Kidney (tissue), 14 donors: ENCODE measurements around the gene UNC119B. TPM values are rescaled to one million over a fixed set of nuclear protein-coding genes. Genes with fewer than 3 reads are reported as not detected.

Experiments used
- DNase-seq, 5 donors: peaks; one replicate each; pipeline ENCODE4 v3.0.0-alpha.2; 2013 to 2020
- FAIRE-seq: peaks from 2 replicates; lab custom pipeline; 2012; peaks lifted over from hg19 to GRCh38; lab: Jason Lieb, UNC
- H3K27ac ChIP-seq, 2 donors: one replicate each; pipeline ENCODE4 v1.7.0; 2013; ENCODE audit warnings: low read depth in 2 of 2, low read length in 2 of 2, inconsistent platforms in 1 of 2
- H3K27me3 ChIP-seq: one replicate; pipeline ENCODE4 v1.7.1; 2013; ENCODE audit warnings: low read length, inconsistent platforms; ENCODE audit not compliant: control insufficient read depth, insufficient read depth
- H3K36me3 ChIP-seq, 3 donors: one replicate each; pipeline versions ENCODE4 v1.7.0 to v1.7.1; 2013; ENCODE audit warnings: low read length in 3 of 3, control low read depth in 1 of 3, inconsistent platforms in 1 of 3; ENCODE audit not compliant: insufficient read depth in 3 of 3, control insufficient read depth in 2 of 3
- H3K4me1 ChIP-seq, 3 donors: one replicate each; pipeline versions ENCODE4 v1.7.0 to v1.7.1; 2013; ENCODE audit warnings: low read length in 3 of 3, inconsistent platforms in 1 of 3, low read depth in 1 of 3; ENCODE audit not compliant: control insufficient read depth in 2 of 3, insufficient read depth in 2 of 3
- H3K4me3 ChIP-seq, 3 donors: one replicate each; pipeline versions ENCODE4 v1.7.0 to v1.8.1; 2013; ENCODE audit warnings: low read length in 3 of 3, control low read depth in 1 of 3, inconsistent platforms in 1 of 3
- H3K9ac ChIP-seq, 3 donors: one replicate each; pipeline versions ENCODE4 v1.7.0 to v1.7.1; 2013; ENCODE audit warnings: low read length in 3 of 3, control low read depth in 1 of 3, inconsistent platforms in 1 of 3
- H3K9me3 ChIP-seq, 3 donors: one replicate each; pipeline versions ENCODE4 v1.7.0 to v1.7.1; 2013; ENCODE audit warnings: low read length in 3 of 3, control low read depth in 1 of 3, inconsistent platforms in 1 of 3; ENCODE audit not compliant: control insufficient read depth in 2 of 3, insufficient read depth in 1 of 3
- intact Hi-C: fragments of 100-400 bp; cut with DNase I; formaldehyde crosslinking; loops from one replicate; pipeline ENCODE4 v1.11.1; 2022
- polyA plus RNA-seq: library from polyadenylated mRNA; stranded (reverse); fragments of 350-450 nt; fragmentation: Illumina TruSeq; extraction: RNeasy Lipid Tissue Mini Kit (QIAGEN cat#74804); gene quantifications from one replicate; pipeline ENCODE4 v1.2.3, GENCODE V29; 2014; ENCODE audit warnings: low read depth, low replicate concordance; ENCODE audit not compliant: insufficient read depth
- total RNA-seq: library from RNA; stranded (reverse); fragmentation: NEBNext Ultra II Directional; extraction: Animal tissue kit (Norgen Biotek cat#: 25700); gene quantifications from one replicate; pipeline ENCODE4 v1.2.1, GENCODE V29; 2021
- TF ChIP-seq, protein P1 (sequence below): IDR thresholded peaks from 3 replicates; pipeline ENCODE4 v1.5.1; 2012; ENCODE audit warnings: mild to moderate bottlenecking, moderate library complexity, borderline replicate concordance; ENCODE audit not compliant: insufficient read depth; ENCODE audit errors: extremely low read depth
- donor health status: control.
- donor health status: control.
- donor health status: control.
- donor health status: control.
- donor health status: control.
- donor health status: DM: yes; HTN: yes; CAD: no.
- donor health status: Normal renal cell carcinoma (clear cell type).

UNC119B gene
- total and polyA plus RNA-seq, 2 donors from 2014 or later: 29.4 to 44.5 TPM

- Histone ChIP-seq H3K36me3 (peaks cover 6 to 37% (median 21%) of the 10 kb centered on the region in 3 donors), H3K9me3 (no peaks in the 10 kb centered on the region)
These were observed 51.3 kb downstream of the UNC119B start for GRCh38 chr12:120761519-120761934.

DNA sequence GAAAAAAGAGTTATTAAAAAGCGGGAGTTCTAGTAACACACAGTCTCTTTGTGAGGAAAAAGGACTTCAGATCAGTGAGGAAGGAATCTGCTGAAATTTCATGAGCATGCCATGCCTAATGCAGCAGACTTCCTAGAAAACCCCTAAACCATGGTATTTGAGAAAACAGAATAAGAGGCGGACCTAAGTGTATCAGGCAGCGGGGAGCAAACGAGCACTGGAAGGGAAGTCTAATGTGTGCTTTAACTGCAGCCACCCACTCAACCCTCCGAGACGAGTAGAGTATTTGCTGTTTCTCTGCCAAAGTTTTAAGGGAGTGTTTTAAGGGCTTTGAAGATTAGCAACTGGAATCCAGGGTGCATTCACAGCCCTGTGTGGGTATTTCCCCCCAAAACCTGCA, 51.8 kb downstream of the UNC119B start:
- Histone ChIP-seq H3K27ac (peak overlapping the region; percentile 29 to 66), H3K4me3 (no peak overlapping the region), H3K9me3 (no peaks in the 10 kb centered on the region), H3K9ac (no peak overlapping the region), H3K27me3 (no peaks in the 10 kb centered on the region), H3K36me3 (peaks cover 11 to 42% (median 26%) of the 10 kb centered on the region in 3 donors), H3K4me1 (peaks cover 0 to 5% (median 0%) of the 10 kb centered on the region in 3 donors)
- TF ChIP-seq, protein P1, sequence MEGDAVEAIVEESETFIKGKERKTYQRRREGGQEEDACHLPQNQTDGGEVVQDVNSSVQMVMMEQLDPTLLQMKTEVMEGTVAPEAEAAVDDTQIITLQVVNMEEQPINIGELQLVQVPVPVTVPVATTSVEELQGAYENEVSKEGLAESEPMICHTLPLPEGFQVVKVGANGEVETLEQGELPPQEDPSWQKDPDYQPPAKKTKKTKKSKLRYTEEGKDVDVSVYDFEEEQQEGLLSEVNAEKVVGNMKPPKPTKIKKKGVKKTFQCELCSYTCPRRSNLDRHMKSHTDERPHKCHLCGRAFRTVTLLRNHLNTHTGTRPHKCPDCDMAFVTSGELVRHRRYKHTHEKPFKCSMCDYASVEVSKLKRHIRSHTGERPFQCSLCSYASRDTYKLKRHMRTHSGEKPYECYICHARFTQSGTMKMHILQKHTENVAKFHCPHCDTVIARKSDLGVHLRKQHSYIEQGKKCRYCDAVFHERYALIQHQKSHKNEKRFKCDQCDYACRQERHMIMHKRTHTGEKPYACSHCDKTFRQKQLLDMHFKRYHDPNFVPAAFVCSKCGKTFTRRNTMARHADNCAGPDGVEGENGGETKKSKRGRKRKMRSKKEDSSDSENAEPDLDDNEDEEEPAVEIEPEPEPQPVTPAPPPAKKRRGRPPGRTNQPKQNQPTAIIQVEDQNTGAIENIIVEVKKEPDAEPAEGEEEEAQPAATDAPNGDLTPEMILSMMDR: no peak
- intact Hi-C loops: no loop called here
- DNase-seq: no peak
- no peak for FAIRE-seq

More at GRCh38 chr12:120761519-120761934, 51.3 kb downstream of the UNC119B start:
- no peaks in the 10 kb centered on the region for H3K27me3 ChIP-seq
- H3K9ac ChIP-seq: no peak overlapping the region
- no peak overlapping the region for H3K4me3 ChIP-seq
- H3K4me1 ChIP-seq: peaks cover 0 to 5% (median 0%) of the 10 kb centered on the region in 3 donors
- intact Hi-C loops: no loop called here
- FAIRE-seq: no peak
- H3K27ac ChIP-seq: peak overlapping the region; percentile 39 to 66
- TF ChIP-seq, protein P1: no peak
- peak in 4 of 5 donors; percentile 78 to 95 (median 89) for DNase-seq

DNA sequence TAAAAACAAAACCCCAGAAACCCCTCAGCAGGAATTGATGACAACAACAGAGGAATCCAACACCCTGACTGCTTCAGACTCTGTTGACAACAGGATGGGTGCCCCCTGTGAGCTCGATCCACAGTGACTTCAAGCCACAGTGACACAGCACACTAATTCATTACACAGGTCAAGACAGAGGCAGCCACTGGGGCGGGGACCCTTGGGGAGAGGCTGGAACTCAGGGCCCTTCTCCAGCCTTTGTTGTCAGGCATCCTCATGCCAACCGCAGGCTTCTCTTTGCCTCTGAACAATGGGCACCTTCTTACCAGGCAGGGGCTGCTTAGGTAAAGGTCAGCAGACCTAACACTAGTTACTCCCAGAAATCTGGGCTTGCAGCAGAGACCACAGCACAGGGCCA, 53.0 kb downstream of the UNC119B start:
- intact Hi-C loops: no loop called here
- Histone ChIP-seq H3K4me3 (no peak overlapping the region), H3K27me3 (no peaks in the 10 kb centered on the region), H3K9ac (no peak overlapping the region), H3K9me3 (no peaks in the 10 kb centered on the region), H3K4me1 (peaks cover 0 to 5% (median 0%) of the 10 kb centered on the region in 3 donors), H3K36me3 (peaks cover 15 to 54% (median 32%) of the 10 kb centered on the region in 3 donors), H3K27ac (no peak overlapping the region)
- DNase-seq: peak in 1 of 5 donors; percentile 51
- TF ChIP-seq, protein P1: no peak
- no peak for FAIRE-seq

DNA sequence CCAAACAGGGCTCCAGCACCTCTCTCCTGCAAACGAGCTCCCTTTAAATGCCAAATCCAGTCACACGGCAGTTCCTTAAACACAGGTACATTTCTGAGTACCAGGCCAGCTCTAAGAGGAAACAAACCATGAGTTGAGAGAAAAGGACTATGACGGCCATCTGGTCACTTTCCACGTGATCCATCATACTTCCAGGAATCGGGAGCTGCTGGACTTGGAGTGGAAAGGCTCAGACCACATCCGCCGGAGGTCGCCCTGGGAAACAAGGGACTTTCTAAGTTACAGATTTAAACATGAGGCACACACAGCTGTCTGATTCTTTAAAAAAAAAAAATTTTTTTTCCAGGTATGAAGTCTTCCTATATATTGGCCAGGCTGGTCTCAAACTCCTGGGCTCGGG, 54.6 kb downstream of the UNC119B start:
- Histone ChIP-seq H3K4me1 (peaks cover 0 to 5% (median 0%) of the 10 kb centered on the region in 3 donors), H3K4me3 (no peak overlapping the region), H3K9me3 (no peaks in the 10 kb centered on the region), H3K36me3 (peaks cover 17 to 58% (median 35%) of the 10 kb centered on the region in 3 donors), H3K27ac (no peak overlapping the region), H3K27me3 (no peaks in the 10 kb centered on the region), H3K9ac (no peak overlapping the region)
- TF ChIP-seq, protein P1: no peak
- intact Hi-C loops: no loop called here
- FAIRE-seq: no peak
- no peak for DNase-seq
